ENCODE results near the gene RGS9. TPM values are rescaled to one million over a fixed set of nuclear protein-coding genes. Genes with fewer than 3 reads are reported as not detected.
A peak's percentile ranks its signal among the peaks of the same experiment; 100 is the strongest.

Gene RGS9
- total RNA-seq, 1 experiment from 2014 or later = 1.8 TPM

GRCh38 chr17:65231086-65231485 is 93.9 kb downstream of the RGS9 start:
- H3K27me3 ChIP-seq (replicated peaks; ENCODE audit: insufficient read depth, low read depth, low read length, poor library complexity) = no peaks in the 10 kb centered on the region
- peak; percentile 27 for DNase-seq (ENCODE audit: low spot score)
- H3K9me3 ChIP-seq (ENCODE audit: low read depth, low read length, poor library complexity, severe bottlenecking) = no peaks in the 10 kb centered on the region
- H3K27ac ChIP-seq (ENCODE audit: low read depth, low read length, poor library complexity, severe bottlenecking) = no peak overlapping the region
- H3K36me3 ChIP-seq (ENCODE audit: insufficient read depth, low read length, poor library complexity, severe bottlenecking) = no peaks in the 10 kb centered on the region
- intact Hi-C loops (cut with micrococcal nuclease; ENCODE audit: unreplicated experiment) = loop anchor here (5.0 kb wide), 2 partner anchors 756 to 1441 kb away; no protein-coding TSS in a partner anchor
- TF ChIP-seq EZH2 (IDR thresholded peaks at IDR 0.05; ENCODE audit: borderline replicate concordance, low read depth, low read length, poor library complexity, severe bottlenecking) = no peak
- no peak for TF ChIP-seq CTCF (conservative IDR thresholded peaks at IDR 0.05; ENCODE audit: low read depth, low read length)
- no TSS peak for BruUV-seq (replicated peaks)
- POLR2A ChIA-PET (ENCODE audit: low non-redundant PET) = no interaction called here
- CTCF ChIA-PET = interaction anchor here (0.6 to 1.3 kb wide), 4 partner anchors 64 to 934 kb away, joined by 3 to 7 read pairs (median 5); no protein-coding TSS in a partner anchor
- H3K4me3 ChIP-seq (ENCODE audit: low read depth, low read length, poor library complexity, severe bottlenecking) = no peak overlapping the region
- H3K4me1 ChIP-seq (ENCODE audit: insufficient read depth, low read length, poor library complexity, severe bottlenecking) = peaks cover 9% of the 10 kb centered on the region

GRCh38 chr17:65231662-65232335 is 94.6 kb downstream of the RGS9 start:
- intact Hi-C loops (cut with micrococcal nuclease; ENCODE audit: unreplicated experiment) = loop anchor here (5.0 kb wide), 2 partner anchors 756 to 1441 kb away; no protein-coding TSS in a partner anchor
- TF ChIP-seq CTCF (conservative IDR thresholded peaks at IDR 0.05; ENCODE audit: low read depth, low read length) (peak; percentile 82), EZH2 (IDR thresholded peaks at IDR 0.05; ENCODE audit: borderline replicate concordance, low read depth, low read length, poor library complexity, severe bottlenecking) (no peak)
- Histone ChIP-seq H3K4me3 (ENCODE audit: low read depth, low read length, poor library complexity, severe bottlenecking) (no peak overlapping the region), H3K27me3 (replicated peaks; ENCODE audit: insufficient read depth, low read depth, low read length, poor library complexity) (no peaks in the 10 kb centered on the region), H3K4me1 (ENCODE audit: insufficient read depth, low read length, poor library complexity, severe bottlenecking) (peaks cover 9% of the 10 kb centered on the region), H3K27ac (ENCODE audit: low read depth, low read length, poor library complexity, severe bottlenecking) (no peak overlapping the region), H3K36me3 (ENCODE audit: insufficient read depth, low read length, poor library complexity, severe bottlenecking) (no peaks in the 10 kb centered on the region), H3K9me3 (ENCODE audit: low read depth, low read length, poor library complexity, severe bottlenecking) (no peaks in the 10 kb centered on the region)
- CTCF ChIA-PET = interaction anchor here (0.5 to 1.3 kb wide), 5 partner anchors 63 to 933 kb away, joined by 3 to 7 read pairs (median 3); no protein-coding TSS in a partner anchor
- POLR2A ChIA-PET (ENCODE audit: low non-redundant PET) = no interaction called here
- BruUV-seq (replicated peaks) = no TSS peak
- DNase-seq (ENCODE audit: low spot score) = peak; percentile 81

- TF ChIP-seq CTCF (conservative IDR thresholded peaks at IDR 0.05; ENCODE audit: low read depth, low read length) (no peak), EZH2 (IDR thresholded peaks at IDR 0.05; ENCODE audit: borderline replicate concordance, low read depth, low read length, poor library complexity, severe bottlenecking) (no peak)
- ChIA-PET POLR2A (ENCODE audit: low non-redundant PET) (no interaction called here), CTCF (no interaction called here)
- Histone ChIP-seq H3K27ac (ENCODE audit: low read depth, low read length, poor library complexity, severe bottlenecking) (no peak overlapping the region), H3K4me1 (ENCODE audit: insufficient read depth, low read length, poor library complexity, severe bottlenecking) (no peaks in the 10 kb centered on the region), H3K4me3 (ENCODE audit: low read depth, low read length, poor library complexity, severe bottlenecking) (no peak overlapping the region), H3K27me3 (replicated peaks; ENCODE audit: insufficient read depth, low read depth, low read length, poor library complexity) (no peaks in the 10 kb centered on the region), H3K36me3 (ENCODE audit: insufficient read depth, low read length, poor library complexity, severe bottlenecking) (no peaks in the 10 kb centered on the region), H3K9me3 (ENCODE audit: low read depth, low read length, poor library complexity, severe bottlenecking) (no peaks in the 10 kb centered on the region)
- intact Hi-C loops (cut with micrococcal nuclease; ENCODE audit: unreplicated experiment) = loop anchor here (5.0 kb wide), 1 partner anchor 932 kb away; no protein-coding TSS in a partner anchor
- DNase-seq (ENCODE audit: low spot score) = no peak
- BruUV-seq (replicated peaks) = no TSS peak
Measured at GRCh38 chr17:65235284-65235683, 98.1 kb downstream of the RGS9 start.
